A549 (cell line): ENCODE results near the gene GMIP. TPM values are rescaled to one million over a fixed set of nuclear protein-coding genes. Genes with fewer than 3 reads are reported as not detected.

Experiments
- ATAC-seq, 2 experiments: fragments of 200-7000 bp in 1 of 2; fragments of >200 bp in 1 of 2; cut with Nextera tagmentation in 1 of 2; cut with Tn5 transposase in 1 of 2; 3 replicates each; pipeline versions ENCODE4 v1.8.0 to v1.9.1; 2018 to 2020; ENCODE audit warnings: mild to moderate bottlenecking in 1 of 2, moderate library complexity in 1 of 2
- CTCF ChIA-PET: fragments of 300-600 bp; sonication (Branson Sonifier 250); formaldehyde crosslinking; extraction: SDS; loops from one replicate; lab custom pipeline; 2021; ENCODE audit warnings: antibody characterized with exemption, inconsistent platforms; lab: Yijun Ruan, JAX
- POLR2A ChIA-PET: fragments of 350-600 bp; formaldehyde crosslinking; extraction: SDS; loops from one replicate; lab custom pipeline; 2021; ENCODE audit warnings: antibody characterized with exemption, inconsistent platforms; lab: Yijun Ruan, JAX
- DNase-seq, 2 experiments: peaks; one replicate each; pipeline versions ENCODE4 v3.0.0 to v3.0.0-alpha.2; 2011 to 2016; ENCODE audit warnings: low read depth in 1 of 2, low spot score in 1 of 2
- FAIRE-seq: peaks from 2 replicates; lab custom pipeline; 2011; peaks lifted over from hg19 to GRCh38; lab: Jason Lieb, UNC
- H3K27ac ChIP-seq, 2 experiments: fragments of >200 bp; sonication (Bioruptor Twin); formaldehyde crosslinking; 3 replicates each; pipeline ENCODE4 v1.5.1; 2016 to 2017
- H3K4me1 ChIP-seq: fragments of >200 bp; sonication (Bioruptor Twin); formaldehyde crosslinking; 3 replicates; pipeline ENCODE4 v1.6.1; 2016
- H3K4me2 ChIP-seq: fragments of >200 bp; sonication (Bioruptor Twin); formaldehyde crosslinking; 3 replicates; pipeline ENCODE4 v1.6.1; 2016
- H3K4me3 ChIP-seq: fragments of >200 bp; sonication (Bioruptor Twin); formaldehyde crosslinking; 3 replicates; pipeline ENCODE4 v1.5.1; 2016
- H3K9me3 ChIP-seq: fragments of >200 bp; sonication (Bioruptor Twin); formaldehyde crosslinking; 3 replicates; pipeline ENCODE4 v1.6.1; 2016
- CBX8 ChIP-seq: fragments of 200-600 bp; sonication (generic); IDR thresholded peaks from 2 replicates; pipeline ENCODE4 v1.6.1; 2016
- CHD4 ChIP-seq: fragments of 200-600 bp; sonication (generic); IDR thresholded peaks from 2 replicates; pipeline ENCODE4 v1.6.1; 2016; ENCODE audit warnings: antibody characterized with exemption, mild to moderate bottlenecking, borderline replicate concordance
- EHF ChIP-seq: fragments of 250-450 bp; sonication (Bioruptor Pico); IDR thresholded peaks from 2 replicates; pipeline ENCODE4 v1.5.0; 2020; ENCODE audit warnings: mild to moderate bottlenecking
- EHMT2 ChIP-seq: fragments of 200-600 bp; sonication (generic); IDR thresholded peaks from 2 replicates; pipeline ENCODE4 v1.6.1; 2016; ENCODE audit warnings: antibody characterized with exemption, low read depth, mild to moderate bottlenecking, moderate library complexity
- FOSL2 ChIP-seq, 2 experiments: fragments of 450-650 bp in 1 of 2; fragments of >200 bp in 1 of 2; sonication (Bioruptor Twin) in 1 of 2; formaldehyde crosslinking; IDR thresholded peaks; 2 replicates each; pipeline versions ENCODE4 v1.5.0 to v1.6.1; 2016 to 2020; ENCODE audit warnings: mild to moderate bottlenecking in 1 of 2, moderate library complexity in 1 of 2
- HEYL ChIP-seq: fragments of 250-450 bp; sonication (Bioruptor Pico); IDR thresholded peaks from 2 replicates; pipeline ENCODE4 v1.8.0; 2021; ENCODE audit warnings: mild to moderate bottlenecking, moderate library complexity
- HOXA7 ChIP-seq: fragments of 250-450 bp; sonication (Bioruptor Pico); IDR thresholded peaks from 2 replicates; pipeline ENCODE4 v1.5.0; 2020; ENCODE audit warnings: mild to moderate bottlenecking, moderate library complexity
- HOXB5 ChIP-seq: fragments of 250-450 bp; sonication (Bioruptor Pico); IDR thresholded peaks from 2 replicates; pipeline ENCODE4 v1.5.0; 2020; ENCODE audit warnings: mild to moderate bottlenecking, moderate library complexity
- MAFK ChIP-seq: fragments of 450-650 bp; IDR thresholded peaks from 2 replicates; pipeline ENCODE4 v1.6.1; 2014; ENCODE audit not compliant: partially characterized antibody
- MAZ ChIP-seq: fragments of 150-350 bp; IDR thresholded peaks from 2 replicates; pipeline ENCODE4 v1.6.1; 2014; ENCODE audit warnings: antibody characterized with exemption, low read depth, low read length, borderline replicate concordance
- NR3C1 ChIP-seq: fragments of >200 bp; sonication (Bioruptor Twin); formaldehyde crosslinking; IDR thresholded peaks from 3 replicates; pipeline ENCODE4 v1.6.1; 2017
- POLR2A ChIP-seq: IDR thresholded peaks from 2 replicates; pipeline ENCODE4 v1.6.1; 2012; ENCODE audit warnings: mild to moderate bottlenecking, low read length
- RAD21 ChIP-seq, 2 experiments: fragments of >200 bp in 1 of 2; sonication (Bioruptor Twin) in 1 of 2; formaldehyde crosslinking in 1 of 2; IDR thresholded peaks in 1 of 2; conservative IDR thresholded peaks in 1 of 2; 2 replicates in 1 of 2; 3 replicates in 1 of 2; pipeline ENCODE4 v1.6.1; 2012 to 2018; ENCODE audit warnings: inconsistent platforms in 1 of 2
- RFX5 ChIP-seq: fragments of 450-650 bp; IDR thresholded peaks from 2 replicates; pipeline ENCODE4 v1.7.1; 2014; ENCODE audit warnings: antibody characterized with exemption, mild to moderate bottlenecking, moderate library complexity
- ZC3H11A ChIP-seq: fragments of 450-650 bp; IDR thresholded peaks from 2 replicates; pipeline ENCODE4 v1.6.1; 2014; ENCODE audit warnings: antibody characterized with exemption, mild to moderate bottlenecking
- WGBS: methylation state at CpG from one replicate; pipeline ENCODE4 v1.1.6; 2017; ENCODE audit errors: missing lambda C conversion rate; 5-methylcytosine and 5-hydroxymethylcytosine counted together
- polyA plus RNA-seq, 4 experiments: library from polyadenylated mRNA; depleted of rRNA in 3 of 4; stranded (reverse); fragments of >200 nt; fragmentation: RNase III in 1 of 4; extraction: RNeasy Plus Mini Kit Qiagen cat#74134 plus additional on column Dnase treatment in 1 of 4; gene quantifications; 2 replicates in 3 of 4; 3 replicates in 1 of 4; pipeline ENCODE4 v1.2.3, GENCODE V29; 2011 to 2017
- TF ChIP-seq, protein P1 (sequence below): IDR thresholded peaks from 2 replicates; pipeline ENCODE4 v1.6.1; 2012
- TF ChIP-seq, protein P2 (sequence below): fragments of 250-450 bp; sonication (Bioruptor Pico); IDR thresholded peaks from 2 replicates; pipeline ENCODE4 v1.5.0; 2021; ENCODE audit warnings: mild to moderate bottlenecking, moderate library complexity, borderline replicate concordance
- TF ChIP-seq, protein P3 (sequence below): fragments of 150-350 bp; IDR thresholded peaks from 2 replicates; pipeline ENCODE4 v1.6.1; 2014; ENCODE audit warnings: low read depth, mild to moderate bottlenecking, low read length
- TF ChIP-seq, protein P4 (sequence below): IDR thresholded peaks from 2 replicates; pipeline ENCODE4 v1.6.1; 2012; ENCODE audit warnings: low read depth, borderline replicate concordance

Gene GMIP
- polyA plus RNA-seq, 2 of the 4 experiments (the other 2 are of a cell fraction): 1.4 to 4.1 TPM

DNA sequence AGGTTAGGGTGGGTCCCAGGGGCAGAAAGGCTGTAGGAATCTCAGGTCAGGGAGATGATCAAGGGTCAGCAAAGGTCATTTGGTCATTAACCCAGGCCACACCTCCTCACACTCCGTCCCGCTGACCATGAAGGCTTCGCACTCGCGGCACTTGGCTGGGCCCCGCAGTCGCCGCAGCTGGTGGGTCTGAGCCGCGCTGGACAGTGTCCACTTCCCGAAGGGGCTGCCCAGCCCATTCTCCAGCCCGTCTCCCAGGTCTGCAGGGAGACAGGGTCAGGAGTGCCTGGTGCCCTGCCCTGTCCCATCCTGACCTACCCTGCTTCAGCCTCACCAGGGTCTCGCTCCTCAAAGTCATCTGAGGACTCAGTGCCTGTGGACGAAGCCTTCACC is 8.1 kb downstream of the GMIP start:
- H3K4me3 ChIP-seq: no peak overlapping the region
- H3K4me1 ChIP-seq: no peaks in the 10 kb centered on the region
- TF ChIP-seq, protein P1, sequence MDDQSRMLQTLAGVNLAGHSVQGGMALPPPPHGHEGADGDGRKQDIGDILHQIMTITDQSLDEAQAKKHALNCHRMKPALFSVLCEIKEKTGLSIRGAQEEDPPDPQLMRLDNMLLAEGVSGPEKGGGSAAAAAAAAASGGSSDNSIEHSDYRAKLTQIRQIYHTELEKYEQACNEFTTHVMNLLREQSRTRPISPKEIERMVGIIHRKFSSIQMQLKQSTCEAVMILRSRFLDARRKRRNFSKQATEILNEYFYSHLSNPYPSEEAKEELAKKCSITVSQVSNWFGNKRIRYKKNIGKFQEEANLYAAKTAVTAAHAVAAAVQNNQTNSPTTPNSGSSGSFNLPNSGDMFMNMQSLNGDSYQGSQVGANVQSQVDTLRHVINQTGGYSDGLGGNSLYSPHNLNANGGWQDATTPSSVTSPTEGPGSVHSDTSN: no peak
- no peak for TF ChIP-seq POLR2A
- no peak for TF ChIP-seq CHD4
- no peak for TF ChIP-seq RFX5
- TF ChIP-seq HEYL: no peak
- TF ChIP-seq, protein P2, sequence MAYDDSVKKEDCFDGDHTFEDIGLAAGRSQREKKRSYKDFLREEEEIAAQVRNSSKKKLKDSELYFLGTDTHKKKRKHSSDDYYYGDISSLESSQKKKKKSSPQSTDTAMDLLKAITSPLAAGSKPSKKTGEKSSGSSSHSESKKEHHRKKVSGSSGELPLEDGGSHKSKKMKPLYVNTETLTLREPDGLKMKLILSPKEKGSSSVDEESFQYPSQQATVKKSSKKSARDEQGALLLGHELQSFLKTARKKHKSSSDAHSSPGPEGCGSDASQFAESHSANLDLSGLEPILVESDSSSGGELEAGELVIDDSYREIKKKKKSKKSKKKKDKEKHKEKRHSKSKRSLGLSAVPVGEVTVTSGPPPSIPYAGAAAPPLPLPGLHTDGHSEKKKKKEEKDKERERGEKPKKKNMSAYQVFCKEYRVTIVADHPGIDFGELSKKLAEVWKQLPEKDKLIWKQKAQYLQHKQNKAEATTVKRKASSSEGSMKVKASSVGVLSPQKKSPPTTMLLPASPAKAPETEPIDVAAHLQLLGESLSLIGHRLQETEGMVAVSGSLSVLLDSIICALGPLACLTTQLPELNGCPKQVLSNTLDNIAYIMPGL (CRISPR knock-in tag): no peak
- TF ChIP-seq, protein P3, sequence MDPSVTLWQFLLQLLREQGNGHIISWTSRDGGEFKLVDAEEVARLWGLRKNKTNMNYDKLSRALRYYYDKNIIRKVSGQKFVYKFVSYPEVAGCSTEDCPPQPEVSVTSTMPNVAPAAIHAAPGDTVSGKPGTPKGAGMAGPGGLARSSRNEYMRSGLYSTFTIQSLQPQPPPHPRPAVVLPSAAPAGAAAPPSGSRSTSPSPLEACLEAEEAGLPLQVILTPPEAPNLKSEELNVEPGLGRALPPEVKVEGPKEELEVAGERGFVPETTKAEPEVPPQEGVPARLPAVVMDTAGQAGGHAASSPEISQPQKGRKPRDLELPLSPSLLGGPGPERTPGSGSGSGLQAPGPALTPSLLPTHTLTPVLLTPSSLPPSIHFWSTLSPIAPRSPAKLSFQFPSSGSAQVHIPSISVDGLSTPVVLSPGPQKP: no peak
- TF ChIP-seq CBX8: no peak
- TF ChIP-seq NR3C1: no peak
- TF ChIP-seq HOXB5 (CRISPR knock-in tag): no peak
- no peak for TF ChIP-seq HOXA7
- TF ChIP-seq FOSL2 (IDR thresholded peaks at IDR 0.05): no peak
- TF ChIP-seq FOSL2 (CRISPR knock-in tag; IDR thresholded peaks at IDR 0.05): no peak
- TF ChIP-seq, all 56 proteins: peak for 0
- no peak overlapping the region for H3K4me2 ChIP-seq
- DNase-seq (no peak), ATAC-seq (no peak), FAIRE-seq (no peak)
- no peaks in the 10 kb centered on the region for H3K9me3 ChIP-seq
- H3K27ac ChIP-seq: no peak overlapping the region
- ChIA-PET POLR2A (no interaction called here), CTCF (interaction anchor here (1.1 to 2.2 kb wide), 2 partner anchors 9 to 104 kb away, joined by 3 to 6 read pairs; partner anchors contain the start of gene GMIP)
- WGBS: 97% methylated on average over 5 of the region's 14 CpGs

DNA sequence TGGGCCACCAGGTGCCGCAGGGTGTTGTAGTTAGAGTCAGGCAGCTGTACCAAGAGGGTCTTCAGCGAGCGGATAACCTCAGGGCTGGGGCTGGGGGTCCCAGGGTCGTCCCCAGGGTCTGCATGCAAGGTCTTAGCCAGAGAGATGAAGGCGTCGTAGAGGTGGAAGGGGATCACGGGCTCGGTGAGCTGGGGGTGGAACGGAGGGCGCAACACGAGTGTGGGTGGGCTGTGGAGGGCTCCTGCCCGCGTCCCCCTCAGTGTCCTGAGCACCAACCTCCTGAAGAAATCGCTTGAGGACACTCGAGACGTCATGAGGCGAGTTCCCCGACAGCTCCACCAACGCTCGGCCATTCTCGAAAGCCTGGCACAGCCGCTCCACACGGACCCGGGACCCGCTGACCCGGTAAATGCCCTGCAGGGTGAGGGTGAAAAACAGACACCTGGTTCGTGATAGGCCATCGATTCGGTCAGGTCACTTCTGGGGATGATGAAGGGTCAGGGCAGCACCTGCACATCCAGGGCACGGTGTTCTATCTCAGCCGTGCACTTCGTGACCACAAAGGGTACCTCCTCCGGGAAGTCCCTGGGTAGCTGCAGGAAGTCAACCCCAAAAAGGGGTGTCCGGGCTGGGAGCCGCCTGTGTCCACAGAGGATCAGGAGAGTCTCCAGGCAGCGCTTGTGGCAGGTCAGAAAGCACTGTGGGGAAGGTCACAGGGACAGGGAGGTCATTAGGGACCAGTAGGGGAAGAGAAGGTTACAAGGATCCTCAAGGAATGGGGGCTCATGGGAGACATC is 8.7 kb downstream of the GMIP start:
- no peak overlapping the region for H3K4me2 ChIP-seq
- H3K4me3 ChIP-seq: no peak overlapping the region
- no peak for FAIRE-seq
- ChIA-PET POLR2A (no interaction called here), CTCF (interaction anchor here (1.1 to 2.2 kb wide), 2 partner anchors 9 to 103 kb away, joined by 3 to 6 read pairs; partner anchors contain the start of gene GMIP)
- H3K27ac ChIP-seq: no peak overlapping the region
- no peak for ATAC-seq
- WGBS: 93% methylated on average over 31 of the region's 36 CpGs
- TF ChIP-seq ZC3H11A (no peak), MAZ (no peak), NR3C1 (no peak), POLR2A (no peak), EHMT2 (no peak), MAFK (no peak), HOXA7 (no peak), HEYL (no peak), EHF (CRISPR knock-in tag) (no peak), HOXB5 (CRISPR knock-in tag) (no peak), RAD21 (conservative IDR thresholded peaks at IDR 0.05 in 1 of 2, IDR thresholded peaks at IDR 0.05 in 1 of 2) (no peak)
- TF ChIP-seq, protein P4, sequence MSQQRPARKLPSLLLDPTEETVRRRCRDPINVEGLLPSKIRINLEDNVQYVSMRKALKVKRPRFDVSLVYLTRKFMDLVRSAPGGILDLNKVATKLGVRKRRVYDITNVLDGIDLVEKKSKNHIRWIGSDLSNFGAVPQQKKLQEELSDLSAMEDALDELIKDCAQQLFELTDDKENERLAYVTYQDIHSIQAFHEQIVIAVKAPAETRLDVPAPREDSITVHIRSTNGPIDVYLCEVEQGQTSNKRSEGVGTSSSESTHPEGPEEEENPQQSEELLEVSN: no peak
- DNase-seq: no peak
- H3K9me3 ChIP-seq: no peaks in the 10 kb centered on the region
- no peaks in the 10 kb centered on the region for H3K4me1 ChIP-seq
